Activated naive CD8-positive, alpha-beta T cell treated with anti-CD3 and anti-CD28 coated beads, Interleukin-2, amount 10 ng/mL, durations not matched to agents 7 days and 5 days (primary cell): Measurements from ENCODE around the gene DCST1. TPM values are rescaled to one million over a fixed set of nuclear protein-coding genes. Genes with fewer than 3 reads are reported as not detected.

ENCODE experiments used
- ATAC-seq: fragments of 150-1000 bp; cut with Tn5 transposase; one replicate; pipeline ENCODE4 v1.10.0; 2021; ENCODE audit warnings: low read depth, moderate library complexity
- POLR2A ChIA-PET: fragments of 350-600 bp; sonication (Branson Sonifier 250); formaldehyde crosslinking; loops from one replicate; lab custom pipeline; 2021; ENCODE audit warnings: antibody characterized with exemption; lab: Charles Lee
- DNase-seq: peaks from one replicate; pipeline ENCODE4 v3.0.0; 2021
- H3K27ac Mint-ChIP-seq: one replicate; pipeline ENCODE4 v1.8.0; 2022; ENCODE audit warnings: mild to moderate bottlenecking, mixed read lengths
- H3K27me3 Mint-ChIP-seq: one replicate; pipeline ENCODE4 v1.8.0; 2022; ENCODE audit warnings: mild to moderate bottlenecking, moderate library complexity, mixed read lengths
- H3K36me3 Mint-ChIP-seq: one replicate; pipeline ENCODE4 v1.8.0; 2021; ENCODE audit warnings: mild to moderate bottlenecking, mixed read lengths
- H3K4me1 Mint-ChIP-seq: one replicate; pipeline ENCODE4 v1.8.0; 2021; ENCODE audit warnings: mixed read lengths
- H3K4me3 Mint-ChIP-seq: one replicate; pipeline ENCODE4 v1.8.0; 2022; ENCODE audit warnings: mild to moderate bottlenecking, moderate library complexity, mixed read lengths
- H3K9me3 Mint-ChIP-seq: one replicate; pipeline ENCODE4 v1.8.0; 2021; ENCODE audit warnings: mixed read lengths
- total RNA-seq, 2 experiments: library from RNA; stranded (reverse); gene quantifications; one replicate each; pipeline ENCODE4 v1.2.3, GENCODE V29; 2021

DCST1 gene
- total RNA-seq, 2 experiments from 2014 or later = not detected

GRCh38 chr1:154996966-154997701 is 36.5 kb upstream of the DCST1 start:
- POLR2A ChIA-PET = interaction anchor here (1.0 to 5.2 kb wide), 3 partner anchors 14 to 36 kb away, joined by 3 to 36 read pairs (median 30); partner anchors contain the start of gene FLAD1

GRCh38 chr1:154998201-154998780 is 35.3 kb upstream of the DCST1 start:
- no peak for DNase-seq
- POLR2A ChIA-PET = interaction anchor here (0.7 to 3.8 kb wide), 6 partner anchors 13 to 87 kb away, joined by 3 to 30 read pairs (median 8); partner anchors contain the start of genes FLAD1, PBXIP1 and PYGO2
- Mint-ChIP-seq H3K27me3 (no peaks in the 10 kb centered on the region), H3K36me3 (no peaks in the 10 kb centered on the region), H3K4me3 (peak overlapping the region; percentile 86), H3K4me1 (peaks cover 38% of the 10 kb centered on the region), H3K9me3 (no peaks in the 10 kb centered on the region), H3K27ac (peak overlapping the region; percentile 12)
- ATAC-seq = no peak

More at GRCh38 chr1:154996966-154997701, 36.5 kb upstream of the DCST1 start:
- DNase-seq = no peak
- H3K4me1 Mint-ChIP-seq = peaks cover 37% of the 10 kb centered on the region
- H3K4me3 Mint-ChIP-seq = peak overlapping the region; percentile 8
- no peaks in the 10 kb centered on the region for H3K27me3 Mint-ChIP-seq
- H3K27ac Mint-ChIP-seq = no peak overlapping the region
- H3K36me3 Mint-ChIP-seq = no peaks in the 10 kb centered on the region
- no peaks in the 10 kb centered on the region for H3K9me3 Mint-ChIP-seq
- no peak for ATAC-seq

- Mint-ChIP-seq H3K27ac (peak overlapping the region; percentile 82), H3K36me3 (no peaks in the 10 kb centered on the region), H3K27me3 (no peaks in the 10 kb centered on the region), H3K4me1 (peaks cover 40% of the 10 kb centered on the region), H3K9me3 (no peaks in the 10 kb centered on the region), H3K4me3 (peak overlapping the region; percentile 86)
- ATAC-seq = peak; percentile 3
- peak; percentile 78 for DNase-seq
- POLR2A ChIA-PET = interaction anchor here (0.7 to 3.8 kb wide), 10 partner anchors 13 to 86 kb away, joined by 3 to 30 read pairs (median 8); partner anchors contain the start of genes ADAM15, CKS1B, FLAD1 and PBXIP1
Observed at GRCh38 chr1:154998818-154999570, 34.6 kb upstream of the DCST1 start.

GRCh38 chr1:154999571-155000410 is 33.8 kb upstream of the DCST1 start:
- POLR2A ChIA-PET = interaction anchor here (1.3 to 3.8 kb wide), 7 partner anchors 12 to 51 kb away, joined by 3 to 30 read pairs (median 10); partner anchors contain the start of genes ADAM15, CKS1B, FLAD1 and PBXIP1
- ATAC-seq = no peak
- DNase-seq = no peak
- Mint-ChIP-seq H3K9me3 (no peaks in the 10 kb centered on the region), H3K4me1 (peaks cover 44% of the 10 kb centered on the region), H3K36me3 (no peaks in the 10 kb centered on the region), H3K4me3 (peak overlapping the region; percentile 99), H3K27me3 (no peaks in the 10 kb centered on the region), H3K27ac (peak overlapping the region; percentile 90)

GRCh38 chr1:155000411-155000725 is 33.3 kb upstream of the DCST1 start:
- Mint-ChIP-seq H3K4me3 (peak overlapping the region; percentile 99), H3K9me3 (no peaks in the 10 kb centered on the region), H3K4me1 (peaks cover 43% of the 10 kb centered on the region), H3K27ac (peak overlapping the region; percentile 90), H3K36me3 (no peaks in the 10 kb centered on the region), H3K27me3 (no peaks in the 10 kb centered on the region)
- DNase-seq = no peak
- no peak for ATAC-seq
- POLR2A ChIA-PET = interaction anchor here (1.3 to 3.8 kb wide), 7 partner anchors 11 to 51 kb away, joined by 3 to 30 read pairs (median 10); partner anchors contain the start of genes ADAM15, CKS1B, FLAD1 and PBXIP1

GRCh38 chr1:155000726-155001424 is 32.7 kb upstream of the DCST1 start:
- Mint-ChIP-seq H3K4me3 (peak overlapping the region; percentile 99), H3K27ac (peak overlapping the region; percentile 88), H3K4me1 (peaks cover 45% of the 10 kb centered on the region), H3K36me3 (no peaks in the 10 kb centered on the region), H3K9me3 (no peaks in the 10 kb centered on the region), H3K27me3 (no peaks in the 10 kb centered on the region)
- POLR2A ChIA-PET = interaction anchor here (0.7 to 3.8 kb wide), 12 partner anchors 10 to 64 kb away, joined by 3 to 30 read pairs (median 6); partner anchors contain the start of genes ADAM15, CKS1B, FLAD1 and PBXIP1
- DNase-seq = peak; percentile 90
- ATAC-seq = peak; percentile 52

GRCh38 chr1:155001425-155001674 is 32.3 kb upstream of the DCST1 start:
- ATAC-seq = no peak
- Mint-ChIP-seq H3K4me3 (peak overlapping the region; percentile 99), H3K27me3 (no peaks in the 10 kb centered on the region), H3K9me3 (no peaks in the 10 kb centered on the region), H3K27ac (peak overlapping the region; percentile 88), H3K4me1 (peaks cover 47% of the 10 kb centered on the region), H3K36me3 (no peaks in the 10 kb centered on the region)
- POLR2A ChIA-PET = interaction anchor here (0.7 to 3.8 kb wide), 7 partner anchors 9 to 65 kb away, joined by 3 to 22 read pairs (median 4); partner anchors contain the start of genes PBXIP1 and PMVK
- DNase-seq = no peak

GRCh38 chr1:155001675-155002463 is 31.8 kb upstream of the DCST1 start:
- ATAC-seq (peak; percentile 68), DNase-seq (peak; percentile 96)
- H3K4me1 Mint-ChIP-seq = peaks cover 52% of the 10 kb centered on the region
- peak overlapping the region; percentile 99 for H3K27ac Mint-ChIP-seq
- peak overlapping the region; percentile 99 for H3K4me3 Mint-ChIP-seq
- POLR2A ChIA-PET = interaction anchor here (0.7 to 3.8 kb wide), 8 partner anchors 9 to 65 kb away, joined by 3 to 22 read pairs (median 4); partner anchors contain the start of genes PBXIP1, PMVK and PYGO2
- H3K27me3 Mint-ChIP-seq = no peaks in the 10 kb centered on the region
- H3K36me3 Mint-ChIP-seq = no peaks in the 10 kb centered on the region
- no peaks in the 10 kb centered on the region for H3K9me3 Mint-ChIP-seq

- no peak for DNase-seq
- Mint-ChIP-seq H3K27ac (peak within 1 kb of the TSS; percentile 99), H3K9me3 (no peaks in the 10 kb centered on the region), H3K4me3 (peak within 1 kb of the TSS; percentile 99), H3K4me1 (peaks cover 49% of the 10 kb centered on the region), H3K27me3 (no peaks in the 10 kb centered on the region), H3K36me3 (no peaks in the 10 kb centered on the region)
- no peak for ATAC-seq
- POLR2A ChIA-PET = interaction anchor here (1.2 to 1.3 kb wide), 3 partner anchors 29 to 256 kb away, joined by 3 to 8 read pairs (median 3); partner anchors contain the start of gene PYGO2
Observed at GRCh38 chr1:155002464-155003226, 31.0 kb upstream of the DCST1 start, which contains the start of gene ZBTB7B. ZBTB7B (plus strand) TSS chr1:155002802; CDS start chr1:155014661, 11,859 bp downstream.

GRCh38 chr1:155003227-155003765 is 30.3 kb upstream of the DCST1 start:
- H3K27me3 Mint-ChIP-seq = no peaks in the 10 kb centered on the region
- no peaks in the 10 kb centered on the region for H3K36me3 Mint-ChIP-seq
- H3K4me1 Mint-ChIP-seq = peaks cover 44% of the 10 kb centered on the region
- POLR2A ChIA-PET = interaction anchor here (1.1 to 1.5 kb wide), 5 partner anchors 9 to 255 kb away, joined by 3 to 4 read pairs (median 3); partner anchors contain the start of genes FLAD1 and PYGO2
- DNase-seq = no peak
- H3K27ac Mint-ChIP-seq = peak overlapping the region; percentile 91
- no peak for ATAC-seq
- H3K4me3 Mint-ChIP-seq = peak overlapping the region; percentile 97
- H3K9me3 Mint-ChIP-seq = no peaks in the 10 kb centered on the region
